ENCODE results near the gene CACNB4. TPM values are rescaled to one million over a fixed set of nuclear protein-coding genes. Genes with fewer than 3 reads are reported as not detected.
A peak's percentile ranks its signal among the peaks of the same experiment; 100 is the strongest.
"Not testable (repeated sequence)": the region's sequence is repeated elsewhere in the genome, so short reads cannot be mapped to it uniquely, and the experiment has no call there.

The CACNB4 gene
- total RNA-seq, 1 donor from 2014 or later = 7.8 TPM

GRCh38 chr2:151947813-151948165 lies 151.1 kb downstream of the CACNB4 start:
- Histone ChIP-seq H3K9me3 (ENCODE audit: control insufficient read depth in 3 of 3, low read length in 3 of 3) (no peaks in the 10 kb centered on the region), H3K4me1 (ENCODE audit: control insufficient read depth in 3 of 3, insufficient read depth in 3 of 3, low read length in 3 of 3) (peaks cover 10 to 13% (median 12%) of the 10 kb centered on the region in 3 donors), H3K36me3 (ENCODE audit: control insufficient read depth in 3 of 3, insufficient read depth in 3 of 3, low read length in 3 of 3) (no peaks in the 10 kb centered on the region), H3K4me3 (ENCODE audit: low read length in 3 of 3) (peak overlapping the region; percentile 59 to 74 (median 71)), H3K27me3 (ENCODE audit: control insufficient read depth in 3 of 3, insufficient read depth in 3 of 3, low read length in 3 of 3) (no peaks in the 10 kb centered on the region), H3K27ac (ENCODE audit: low read depth, low read length) (peak overlapping the region; percentile 34), H3K9ac (ENCODE audit: low read depth in 1 of 3, low read length in 3 of 3) (peak overlapping the region; percentile 27 to 82 (median 37))

- Histone ChIP-seq H3K4me1 (ENCODE audit: control insufficient read depth in 3 of 3, insufficient read depth in 3 of 3, low read length in 3 of 3) (peaks cover 10 to 13% (median 12%) of the 10 kb centered on the region in 3 donors), H3K27me3 (ENCODE audit: control insufficient read depth in 3 of 3, insufficient read depth in 3 of 3, low read length in 3 of 3) (no peaks in the 10 kb centered on the region), H3K36me3 (ENCODE audit: control insufficient read depth in 3 of 3, insufficient read depth in 3 of 3, low read length in 3 of 3) (no peaks in the 10 kb centered on the region), H3K4me3 (ENCODE audit: low read length in 3 of 3) (peak overlapping the region; percentile 59 to 74 (median 71)), H3K27ac (ENCODE audit: low read depth, low read length) (peak overlapping the region; percentile 34), H3K9ac (ENCODE audit: low read depth in 1 of 3, low read length in 3 of 3) (peak overlapping the region; percentile 27 to 82 (median 37)), H3K9me3 (ENCODE audit: control insufficient read depth in 3 of 3, low read length in 3 of 3) (no peaks in the 10 kb centered on the region)
Measured at GRCh38 chr2:151946899-151947812, 151.7 kb downstream of the CACNB4 start.

GRCh38 chr2:151946250-151946884 lies 152.5 kb downstream of the CACNB4 start:
- H3K4me3 ChIP-seq (ENCODE audit: low read length in 3 of 3) = no peak overlapping the region
- H3K9me3 ChIP-seq (ENCODE audit: control insufficient read depth in 3 of 3, low read length in 3 of 3) = no peaks in the 10 kb centered on the region
- no peaks in the 10 kb centered on the region for H3K36me3 ChIP-seq (ENCODE audit: control insufficient read depth in 3 of 3, insufficient read depth in 3 of 3, low read length in 3 of 3)
- H3K4me1 ChIP-seq (ENCODE audit: control insufficient read depth in 3 of 3, insufficient read depth in 3 of 3, low read length in 3 of 3) = peaks cover 10 to 13% (median 12%) of the 10 kb centered on the region in 3 donors
- H3K9ac ChIP-seq (ENCODE audit: low read depth in 1 of 3, low read length in 3 of 3) = no peak overlapping the region
- H3K27me3 ChIP-seq (ENCODE audit: control insufficient read depth in 3 of 3, insufficient read depth in 3 of 3, low read length in 3 of 3) = no peaks in the 10 kb centered on the region
- no peak overlapping the region for H3K27ac ChIP-seq (ENCODE audit: low read depth, low read length)

GRCh38 chr2:151945602-151946001 lies 153.2 kb downstream of the CACNB4 start:
- H3K36me3 ChIP-seq (ENCODE audit: control insufficient read depth in 3 of 3, insufficient read depth in 3 of 3, low read length in 3 of 3) = no peaks in the 10 kb centered on the region
- no peak overlapping the region for H3K27ac ChIP-seq (ENCODE audit: low read depth, low read length)
- no peak overlapping the region for H3K4me3 ChIP-seq (ENCODE audit: low read length in 3 of 3)
- no peaks in the 10 kb centered on the region for H3K27me3 ChIP-seq (ENCODE audit: control insufficient read depth in 3 of 3, insufficient read depth in 3 of 3, low read length in 3 of 3)
- no peak overlapping the region for H3K9ac ChIP-seq (ENCODE audit: low read depth in 1 of 3, low read length in 3 of 3)
- peaks cover 10 to 13% (median 12%) of the 10 kb centered on the region in 3 donors for H3K4me1 ChIP-seq (ENCODE audit: control insufficient read depth in 3 of 3, insufficient read depth in 3 of 3, low read length in 3 of 3)
- H3K9me3 ChIP-seq (ENCODE audit: control insufficient read depth in 3 of 3, low read length in 3 of 3) = no peaks in the 10 kb centered on the region

GRCh38 chr2:151945186-151945585 lies 153.7 kb downstream of the CACNB4 start:
- no peaks in the 10 kb centered on the region for H3K9me3 ChIP-seq (ENCODE audit: control insufficient read depth in 3 of 3, low read length in 3 of 3)
- H3K9ac ChIP-seq (ENCODE audit: low read depth in 1 of 3, low read length in 3 of 3) = no peak overlapping the region
- no peaks in the 10 kb centered on the region for H3K36me3 ChIP-seq (ENCODE audit: control insufficient read depth in 3 of 3, insufficient read depth in 3 of 3, low read length in 3 of 3)
- H3K27me3 ChIP-seq (ENCODE audit: control insufficient read depth in 3 of 3, insufficient read depth in 3 of 3, low read length in 3 of 3) = no peaks in the 10 kb centered on the region
- H3K4me1 ChIP-seq (ENCODE audit: control insufficient read depth in 3 of 3, insufficient read depth in 3 of 3, low read length in 3 of 3) = peaks cover 10 to 13% (median 12%) of the 10 kb centered on the region in 3 donors
- no peak overlapping the region for H3K4me3 ChIP-seq (ENCODE audit: low read length in 3 of 3)
- H3K27ac ChIP-seq (ENCODE audit: low read depth, low read length) = no peak overlapping the region

- Histone ChIP-seq H3K27ac (ENCODE audit: low read depth, low read length) (no peak overlapping the region), H3K9me3 (ENCODE audit: control insufficient read depth in 3 of 3, low read length in 3 of 3) (no peaks in the 10 kb centered on the region), H3K9ac (ENCODE audit: low read depth in 1 of 3, low read length in 3 of 3) (no peak overlapping the region), H3K36me3 (ENCODE audit: control insufficient read depth in 3 of 3, insufficient read depth in 3 of 3, low read length in 3 of 3) (no peaks in the 10 kb centered on the region), H3K27me3 (ENCODE audit: control insufficient read depth in 3 of 3, insufficient read depth in 3 of 3, low read length in 3 of 3) (no peaks in the 10 kb centered on the region), H3K4me3 (ENCODE audit: low read length in 3 of 3) (no peak overlapping the region), H3K4me1 (ENCODE audit: control insufficient read depth in 3 of 3, insufficient read depth in 3 of 3, low read length in 3 of 3) (peaks cover 10 to 13% (median 12%) of the 10 kb centered on the region in 3 donors)
Measured at GRCh38 chr2:151943461-151943860, 155.4 kb downstream of the CACNB4 start.

- H3K27ac ChIP-seq (ENCODE audit: low read depth, low read length); H3K4me1 ChIP-seq (ENCODE audit: control insufficient read depth in 3 of 3, insufficient read depth in 3 of 3, low read length in 3 of 3): not testable (repeated sequence)
Measured at GRCh38 chr2:151942540-151943205, 156.2 kb downstream of the CACNB4 start.

GRCh38 chr2:151937966-151938365 lies 160.9 kb downstream of the CACNB4 start:
- Histone ChIP-seq H3K4me3 (ENCODE audit: low read length in 3 of 3) (no peak overlapping the region), H3K27me3 (ENCODE audit: control insufficient read depth in 3 of 3, insufficient read depth in 3 of 3, low read length in 3 of 3) (no peaks in the 10 kb centered on the region), H3K4me1 (ENCODE audit: control insufficient read depth in 3 of 3, insufficient read depth in 3 of 3, low read length in 3 of 3) (peaks cover 0 to 4% (median 4%) of the 10 kb centered on the region in 3 donors), H3K27ac (ENCODE audit: low read depth, low read length) (no peak overlapping the region), H3K9me3 (ENCODE audit: control insufficient read depth in 3 of 3, low read length in 3 of 3) (no peaks in the 10 kb centered on the region), H3K9ac (ENCODE audit: low read depth in 1 of 3, low read length in 3 of 3) (no peak overlapping the region), H3K36me3 (ENCODE audit: control insufficient read depth in 3 of 3, insufficient read depth in 3 of 3, low read length in 3 of 3) (no peaks in the 10 kb centered on the region)

More at GRCh38 chr2:151942540-151943205, 156.2 kb downstream of the CACNB4 start:
- not testable (repeated sequence) for H3K9me3 ChIP-seq (ENCODE audit: control insufficient read depth in 3 of 3, low read length in 3 of 3); H3K27me3 ChIP-seq (ENCODE audit: control insufficient read depth in 3 of 3, insufficient read depth in 3 of 3, low read length in 3 of 3); H3K36me3 ChIP-seq (ENCODE audit: control insufficient read depth in 3 of 3, insufficient read depth in 3 of 3, low read length in 3 of 3); H3K4me3 ChIP-seq (ENCODE audit: low read length in 3 of 3); H3K9ac ChIP-seq (ENCODE audit: low read depth in 1 of 3, low read length in 3 of 3)

- Histone ChIP-seq H3K9ac (ENCODE audit: low read depth in 1 of 3, low read length in 3 of 3) (no peak overlapping the region), H3K27me3 (ENCODE audit: control insufficient read depth in 3 of 3, insufficient read depth in 3 of 3, low read length in 3 of 3) (no peaks in the 10 kb centered on the region), H3K36me3 (ENCODE audit: control insufficient read depth in 3 of 3, insufficient read depth in 3 of 3, low read length in 3 of 3) (no peaks in the 10 kb centered on the region)
Measured at GRCh38 chr2:151936626-151937025, 162.2 kb downstream of the CACNB4 start.

More at GRCh38 chr2:151936626-151937025, 162.2 kb downstream of the CACNB4 start:
- H3K4me1 ChIP-seq (ENCODE audit: control insufficient read depth in 3 of 3, insufficient read depth in 3 of 3, low read length in 3 of 3) = peaks cover 0 to 4% (median 4%) of the 10 kb centered on the region in 3 donors
- H3K4me3 ChIP-seq (ENCODE audit: low read length in 3 of 3) = no peak overlapping the region
- no peak overlapping the region for H3K27ac ChIP-seq (ENCODE audit: low read depth, low read length)
- H3K9me3 ChIP-seq (ENCODE audit: control insufficient read depth in 3 of 3, low read length in 3 of 3) = no peaks in the 10 kb centered on the region

Data from skeletal muscle tissue (tissue), 4 donors.